Amniotic stem cell (primary cell): ENCODE results near the gene MANSC4.
"Not testable (repeated sequence)": the region's sequence is repeated elsewhere in the genome, so short reads cannot be mapped to it uniquely, and the experiment has no call there.

ENCODE experiments used
- DNase-seq: peaks from one replicate; lab custom pipeline; 2025; lab: John Stamatoyannopoulos, UW

The MANSC4 gene

DNA sequence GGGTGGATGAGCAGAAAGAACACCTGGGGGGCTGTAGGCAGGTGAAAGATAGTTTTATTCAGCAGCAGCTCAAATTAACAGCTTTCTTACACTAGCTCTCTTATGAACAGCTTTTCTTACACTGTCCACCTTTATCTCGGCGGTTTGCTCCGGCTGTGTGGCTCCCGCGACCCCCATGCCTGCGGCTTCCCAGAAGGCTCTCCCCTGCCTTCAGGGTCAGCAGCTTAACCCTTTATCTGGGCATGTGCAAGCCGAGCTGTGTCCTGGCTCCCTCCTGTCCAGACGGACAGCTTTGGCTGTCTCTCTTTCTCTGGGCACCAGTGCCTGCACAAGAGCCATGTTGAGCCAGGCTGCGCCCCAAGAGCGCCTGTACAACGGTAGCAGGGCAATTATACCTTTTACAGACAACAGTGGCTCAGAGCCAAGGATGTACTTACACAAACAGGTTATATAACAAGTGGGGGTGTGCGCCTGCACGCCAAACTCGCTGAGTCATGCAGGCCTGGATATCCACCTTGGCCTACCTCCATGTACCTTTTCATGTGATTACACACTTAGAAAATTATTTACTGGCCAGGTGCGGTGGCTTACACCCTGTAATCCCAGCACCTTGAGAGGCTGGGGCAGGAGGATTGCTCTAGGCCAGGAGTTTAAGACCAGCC lies 28.5 kb downstream of the MANSC4 start:
- DNase-seq, result no peak

DNA sequence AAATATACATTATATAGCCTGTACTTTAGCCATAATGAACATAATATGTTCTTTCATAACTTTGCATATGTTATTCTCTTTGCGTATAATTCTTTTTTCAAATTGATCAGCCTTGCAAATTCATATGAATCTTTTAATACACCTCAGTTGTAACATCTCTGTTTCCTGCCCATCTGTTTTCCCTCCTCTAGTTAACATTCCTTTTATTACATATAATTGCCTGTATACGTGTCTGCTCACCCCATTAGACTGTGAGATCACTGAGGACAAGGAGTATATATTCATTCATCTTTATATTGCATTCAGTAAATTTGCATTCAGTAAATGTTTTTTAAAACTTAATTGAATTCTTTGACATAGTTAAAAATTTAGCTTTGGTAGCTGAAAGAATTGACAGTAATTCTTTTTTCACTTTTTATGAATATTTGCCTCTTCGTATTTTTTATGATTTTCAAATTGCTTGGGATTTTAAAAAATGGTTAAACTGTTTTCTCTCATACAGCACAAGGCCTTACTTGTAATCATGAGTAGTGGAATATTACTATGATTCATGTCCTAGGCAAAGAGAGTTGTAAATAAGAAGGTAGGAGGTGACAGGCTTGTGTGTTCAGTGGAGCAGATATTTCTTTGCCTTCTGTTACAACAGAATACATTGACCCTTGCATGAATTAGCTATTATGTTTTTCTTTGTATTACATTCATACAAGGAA lies 32.8 kb downstream of the MANSC4 start:
- no peak for DNase-seq

GRCh38 chr12:27745734-27746133 lies 34.3 kb downstream of the MANSC4 start:
- DNase-seq, result not testable (repeated sequence)

DNA sequence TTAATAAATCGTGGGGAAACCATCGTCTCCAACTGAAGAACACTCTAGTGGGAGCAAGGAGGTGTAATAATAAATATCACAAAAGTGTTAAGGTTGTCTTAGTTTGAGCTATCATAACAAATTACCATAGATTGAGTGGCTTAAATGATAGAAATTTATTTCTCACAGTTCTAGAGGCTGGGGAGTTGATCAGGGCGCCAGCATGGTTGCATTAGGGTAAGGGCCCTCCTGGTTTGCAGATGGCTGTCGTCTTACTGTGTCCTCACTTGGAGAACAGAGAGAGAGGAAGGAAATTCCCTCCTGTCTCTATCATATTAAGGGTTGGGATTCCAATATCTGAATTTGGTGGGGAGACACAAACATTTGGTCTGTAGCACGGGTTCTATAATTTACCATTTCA lies 36.4 kb downstream of the MANSC4 start:
- DNase-seq, result no peak

DNA sequence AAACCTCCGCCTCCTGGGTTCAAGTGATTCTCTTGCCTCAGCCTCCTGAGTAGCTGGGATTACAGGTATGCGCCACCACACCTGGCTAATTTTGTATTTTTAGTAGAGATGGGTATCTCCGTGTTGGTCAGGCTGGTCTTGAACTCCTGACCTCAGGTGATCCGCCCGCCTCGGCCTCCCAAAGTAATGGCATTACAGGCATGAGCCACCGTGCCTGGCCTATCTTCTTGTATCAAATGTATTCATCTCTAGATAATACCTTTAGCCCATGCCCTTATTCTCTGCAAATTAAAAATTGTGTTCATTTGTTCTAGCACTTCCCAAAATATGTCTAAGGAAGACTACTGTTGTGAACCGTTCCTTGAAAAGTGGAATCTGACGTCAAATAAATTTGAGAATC lies 45.7 kb downstream of the MANSC4 start:
- not testable (repeated sequence) for DNase-seq

GRCh38 chr12:27733791-27734190 lies 46.2 kb downstream of the MANSC4 start:
- DNase-seq, result no peak

GRCh38 chr12:27733052-27733656 lies 46.9 kb downstream of the MANSC4 start:
- DNase-seq, result no peak

DNA sequence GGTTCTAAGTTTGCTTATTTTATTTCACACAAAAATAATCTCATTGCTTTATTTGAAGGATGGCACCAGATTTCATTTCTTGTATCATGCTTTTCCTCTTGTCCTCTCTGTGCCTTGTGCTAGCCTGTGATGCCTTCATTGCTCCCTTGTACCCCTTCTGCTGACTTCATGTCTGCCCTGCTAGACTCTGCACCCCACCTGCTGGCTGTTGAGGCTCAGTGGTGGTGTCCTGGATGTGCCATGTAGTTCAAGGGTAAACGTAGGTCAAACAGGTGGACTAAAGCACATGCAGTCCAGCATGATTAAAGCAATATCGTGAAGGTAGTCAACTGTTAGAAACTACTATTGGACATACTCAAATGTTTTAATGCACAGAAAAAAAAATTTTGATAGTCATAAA lies 47.8 kb downstream of the MANSC4 start:
- DNase-seq, result no peak

GRCh38 chr12:27730097-27730588 lies 49.9 kb downstream of the MANSC4 start:
- DNase-seq, result no peak

- no peak for DNase-seq
These were observed 56.8 kb downstream of the MANSC4 start for GRCh38 chr12:27723212-27723611.
